ENCODE data around the gene SENP5. TPM values are rescaled to one million over a fixed set of nuclear protein-coding genes. Genes with fewer than 3 reads are reported as not detected.

The SENP5 gene
- total and polyA plus RNA-seq, 9 of the 15 experiments (the other 6 are each of a cell fraction or from before 2014, with no cell fraction given) = 18.3 to 59.7 (median 35.8) TPM

- peak; percentile 55 for TF ChIP-seq L3MBTL2 (IDR thresholded peaks at IDR 0.05)
- peak; percentile 100 for TF ChIP-seq DDX20 (tag; IDR thresholded peaks at IDR 0.05; ENCODE audit: low read depth)
- TF ChIP-seq, protein P1, sequence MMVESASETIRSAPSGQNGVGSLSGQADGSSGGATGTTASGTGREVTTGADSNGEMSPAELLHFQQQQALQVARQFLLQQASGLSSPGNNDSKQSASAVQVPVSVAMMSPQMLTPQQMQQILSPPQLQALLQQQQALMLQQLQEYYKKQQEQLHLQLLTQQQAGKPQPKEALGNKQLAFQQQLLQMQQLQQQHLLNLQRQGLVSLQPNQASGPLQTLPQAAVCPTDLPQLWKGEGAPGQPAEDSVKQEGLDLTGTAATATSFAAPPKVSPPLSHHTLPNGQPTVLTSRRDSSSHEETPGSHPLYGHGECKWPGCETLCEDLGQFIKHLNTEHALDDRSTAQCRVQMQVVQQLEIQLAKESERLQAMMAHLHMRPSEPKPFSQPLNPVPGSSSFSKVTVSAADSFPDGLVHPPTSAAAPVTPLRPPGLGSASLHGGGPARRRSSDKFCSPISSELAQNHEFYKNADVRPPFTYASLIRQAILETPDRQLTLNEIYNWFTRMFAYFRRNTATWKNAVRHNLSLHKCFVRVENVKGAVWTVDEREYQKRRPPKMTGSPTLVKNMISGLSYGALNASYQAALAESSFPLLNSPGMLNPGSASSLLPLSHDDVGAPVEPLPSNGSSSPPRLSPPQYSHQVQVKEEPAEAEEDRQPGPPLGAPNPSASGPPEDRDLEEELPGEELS (CRISPR knock-in tag; IDR thresholded peaks at IDR 0.05; ENCODE audit: borderline replicate concordance) = no peak; the same call in 1 of the 2 replicates
- no peak for TF ChIP-seq RBM14 (IDR thresholded peaks at IDR 0.05; ENCODE audit: borderline replicate concordance, insufficient read depth, low read depth, low read length)
- TF ChIP-seq MAX (CRISPR knock-in tag; IDR thresholded peaks at IDR 0.05) = no peak
- TF ChIP-seq, protein P2, sequence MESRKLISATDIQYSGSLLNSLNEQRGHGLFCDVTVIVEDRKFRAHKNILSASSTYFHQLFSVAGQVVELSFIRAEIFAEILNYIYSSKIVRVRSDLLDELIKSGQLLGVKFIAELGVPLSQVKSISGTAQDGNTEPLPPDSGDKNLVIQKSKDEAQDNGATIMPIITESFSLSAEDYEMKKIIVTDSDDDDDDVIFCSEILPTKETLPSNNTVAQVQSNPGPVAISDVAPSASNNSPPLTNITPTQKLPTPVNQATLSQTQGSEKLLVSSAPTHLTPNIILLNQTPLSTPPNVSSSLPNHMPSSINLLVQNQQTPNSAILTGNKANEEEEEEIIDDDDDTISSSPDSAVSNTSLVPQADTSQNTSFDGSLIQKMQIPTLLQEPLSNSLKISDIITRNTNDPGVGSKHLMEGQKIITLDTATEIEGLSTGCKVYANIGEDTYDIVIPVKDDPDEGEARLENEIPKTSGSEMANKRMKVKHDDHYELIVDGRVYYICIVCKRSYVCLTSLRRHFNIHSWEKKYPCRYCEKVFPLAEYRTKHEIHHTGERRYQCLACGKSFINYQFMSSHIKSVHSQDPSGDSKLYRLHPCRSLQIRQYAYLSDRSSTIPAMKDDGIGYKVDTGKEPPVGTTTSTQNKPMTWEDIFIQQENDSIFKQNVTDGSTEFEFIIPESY (CRISPR knock-in tag; IDR thresholded peaks at IDR 0.05) = peak; percentile 23; the same call in 1 of the 2 replicates
- no peak for TF ChIP-seq BRF2 (IDR thresholded peaks at IDR 0.05; ENCODE audit: borderline replicate concordance, insufficient read depth, insufficient read length)
- peak; percentile 41; the same call in 1 of the 2 replicates for TF ChIP-seq TRIM28 (IDR thresholded peaks at IDR 0.05)
- TF ChIP-seq TSHZ1 (CRISPR knock-in tag; IDR thresholded peaks at IDR 0.05) = peak; percentile 99
- peak; percentile 99 for TF ChIP-seq CREB5 (CRISPR knock-in tag; IDR thresholded peaks at IDR 0.05)
Measured at GRCh38 chr3:196842567-196843434, 24.9 kb upstream of the SENP5 start (continued).

All from K562 (cell line).